ENCODE data around the gene RREB1. TPM values are rescaled to one million over a fixed set of nuclear protein-coding genes. Genes with fewer than 3 reads are reported as not detected.

RREB1 gene
- polyA plus RNA-seq, 1 donor from 2014 or later, result not detected

DNA sequence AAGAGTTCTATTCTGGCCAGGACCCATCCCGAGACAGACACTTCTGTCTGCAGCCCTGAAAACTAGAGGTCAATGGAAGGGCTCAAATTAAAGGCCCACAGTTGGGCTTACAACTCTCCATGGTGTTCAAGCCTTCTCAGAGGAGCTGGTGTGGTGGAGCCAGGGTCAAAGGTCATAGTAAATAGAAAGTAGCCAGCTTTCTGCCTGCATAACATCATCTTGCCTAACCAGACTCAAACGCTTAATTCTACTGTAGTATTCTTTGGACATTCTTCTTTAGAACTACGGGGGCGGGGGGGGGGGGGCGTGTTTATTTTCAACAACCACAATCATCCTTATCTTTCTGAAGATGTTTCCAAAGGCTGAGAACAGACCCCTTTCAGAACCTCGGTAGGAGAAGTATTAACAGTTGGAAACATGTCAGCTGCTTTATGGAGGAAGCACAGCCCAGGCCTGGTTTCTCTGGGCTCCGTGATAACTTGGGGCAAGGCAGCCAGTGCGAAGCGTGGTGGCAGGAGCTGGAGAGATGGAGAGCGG is 1.5 kb upstream of the RREB1 start:
- no peak overlapping the region for H3K9ac ChIP-seq (ENCODE audit: low read length)
- H3K27ac ChIP-seq (ENCODE audit: low read length), result no peak overlapping the region

DNA sequence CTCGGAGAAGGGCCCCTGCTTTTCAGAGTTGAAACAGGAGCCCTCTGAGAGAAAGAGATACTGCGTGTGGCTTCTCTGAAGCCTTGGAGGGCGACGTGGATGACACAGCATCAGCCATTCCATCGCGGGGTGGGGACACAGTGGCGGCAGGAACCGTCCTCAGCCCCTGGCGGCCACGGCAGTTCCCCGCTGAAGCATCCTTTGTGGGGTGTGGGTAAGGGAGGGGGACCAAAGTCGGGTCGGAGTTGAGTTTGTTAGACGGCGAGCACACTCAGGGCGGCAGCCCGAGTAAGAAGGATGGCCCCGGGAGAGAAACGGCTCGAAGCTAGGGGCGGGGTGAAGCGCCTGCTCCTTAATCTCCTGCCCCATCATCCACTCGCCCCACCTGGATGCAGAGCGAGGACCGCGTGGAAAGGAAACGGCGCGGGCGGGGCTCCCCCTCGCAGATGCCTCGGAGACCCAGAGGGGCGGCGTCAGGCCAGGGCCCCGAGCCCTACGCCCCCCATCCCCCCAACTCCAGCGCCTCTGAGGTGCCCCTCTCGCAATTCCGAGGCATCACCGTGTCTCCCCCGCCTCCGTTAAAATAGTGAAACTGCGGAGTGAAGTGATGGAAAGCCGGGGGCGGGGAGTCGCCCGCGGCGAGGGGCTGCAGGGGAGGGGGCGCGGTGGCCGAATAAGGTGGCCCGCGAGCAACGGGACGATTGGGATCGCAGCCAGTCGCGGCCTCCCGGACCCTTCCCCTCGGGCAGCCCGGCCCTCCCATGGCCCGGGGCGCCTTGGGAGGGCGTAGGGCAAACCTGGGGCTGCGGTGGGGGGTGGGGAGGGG is 796 bp upstream of the RREB1 start:
- Histone ChIP-seq H3K4me3 (ENCODE audit: low read length) (peak overlapping the region; percentile 87), H3K9me3 (ENCODE audit: low read length) (no peaks in the 10 kb centered on the region), H2AFZ (ENCODE audit: low read depth, low read length) (no peak overlapping the region), H3K36me3 (ENCODE audit: insufficient read depth, low read length) (no peaks in the 10 kb centered on the region), H3K4me2 (ENCODE audit: low read length) (no peak overlapping the region), H4K20me1 (ENCODE audit: insufficient read depth) (no peaks in the 10 kb centered on the region), H3K27ac (ENCODE audit: low read length) (no peak overlapping the region), H3K9ac (ENCODE audit: low read length) (no peak overlapping the region), H3F3A (ENCODE audit: insufficient read depth, low read length, poor library complexity, severe bottlenecking) (no peaks in the 10 kb centered on the region), H3K79me2 (replicated peaks; ENCODE audit: insufficient read depth, low read length) (no peaks in the 10 kb centered on the region), H3K9me2 (ENCODE audit: insufficient read depth, low read length) (no peaks in the 10 kb centered on the region), H3K27me3 (ENCODE audit: insufficient read depth, low read depth, low read length) (peaks cover 63% of the 10 kb centered on the region)
- no peak for TF ChIP-seq RAD21 (conservative IDR thresholded peaks at IDR 0.05)
- no peak for TF ChIP-seq TAF1 (IDR thresholded peaks at IDR 0.05; ENCODE audit: low read depth)
- TF ChIP-seq EZH2 (IDR thresholded peaks at IDR 0.05; ENCODE audit: borderline replicate concordance, insufficient read depth, low read length, poor library complexity, severe bottlenecking), result no peak
- no peak for TF ChIP-seq POLR2AphosphoS5 (IDR thresholded peaks at IDR 0.05)
- TF ChIP-seq MXI1 (conservative IDR thresholded peaks at IDR 0.05; ENCODE audit: poor library complexity, severe bottlenecking), result no peak
- TF ChIP-seq, protein P1, sequence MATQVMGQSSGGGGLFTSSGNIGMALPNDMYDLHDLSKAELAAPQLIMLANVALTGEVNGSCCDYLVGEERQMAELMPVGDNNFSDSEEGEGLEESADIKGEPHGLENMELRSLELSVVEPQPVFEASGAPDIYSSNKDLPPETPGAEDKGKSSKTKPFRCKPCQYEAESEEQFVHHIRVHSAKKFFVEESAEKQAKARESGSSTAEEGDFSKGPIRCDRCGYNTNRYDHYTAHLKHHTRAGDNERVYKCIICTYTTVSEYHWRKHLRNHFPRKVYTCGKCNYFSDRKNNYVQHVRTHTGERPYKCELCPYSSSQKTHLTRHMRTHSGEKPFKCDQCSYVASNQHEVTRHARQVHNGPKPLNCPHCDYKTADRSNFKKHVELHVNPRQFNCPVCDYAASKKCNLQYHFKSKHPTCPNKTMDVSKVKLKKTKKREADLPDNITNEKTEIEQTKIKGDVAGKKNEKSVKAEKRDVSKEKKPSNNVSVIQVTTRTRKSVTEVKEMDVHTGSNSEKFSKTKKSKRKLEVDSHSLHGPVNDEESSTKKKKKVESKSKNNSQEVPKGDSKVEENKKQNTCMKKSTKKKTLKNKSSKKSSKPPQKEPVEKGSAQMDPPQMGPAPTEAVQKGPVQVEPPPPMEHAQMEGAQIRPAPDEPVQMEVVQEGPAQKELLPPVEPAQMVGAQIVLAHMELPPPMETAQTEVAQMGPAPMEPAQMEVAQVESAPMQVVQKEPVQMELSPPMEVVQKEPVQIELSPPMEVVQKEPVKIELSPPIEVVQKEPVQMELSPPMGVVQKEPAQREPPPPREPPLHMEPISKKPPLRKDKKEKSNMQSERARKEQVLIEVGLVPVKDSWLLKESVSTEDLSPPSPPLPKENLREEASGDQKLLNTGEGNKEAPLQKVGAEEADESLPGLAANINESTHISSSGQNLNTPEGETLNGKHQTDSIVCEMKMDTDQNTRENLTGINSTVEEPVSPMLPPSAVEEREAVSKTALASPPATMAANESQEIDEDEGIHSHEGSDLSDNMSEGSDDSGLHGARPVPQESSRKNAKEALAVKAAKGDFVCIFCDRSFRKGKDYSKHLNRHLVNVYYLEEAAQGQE (IDR thresholded peaks at IDR 0.05; ENCODE audit: borderline replicate concordance), result no peak

More for the DNA sequence above, 1.5 kb upstream of the RREB1 start:
- Histone ChIP-seq H3K4me3 (ENCODE audit: low read length) (no peak overlapping the region), H4K20me1 (ENCODE audit: insufficient read depth) (no peaks in the 10 kb centered on the region), H3K79me2 (replicated peaks; ENCODE audit: insufficient read depth, low read length) (no peaks in the 10 kb centered on the region), H3K9me2 (ENCODE audit: insufficient read depth, low read length) (no peaks in the 10 kb centered on the region), H3K4me2 (ENCODE audit: low read length) (no peak overlapping the region), H3K36me3 (ENCODE audit: insufficient read depth, low read length) (no peaks in the 10 kb centered on the region), H3K9me3 (ENCODE audit: low read length) (no peaks in the 10 kb centered on the region), H3K27me3 (ENCODE audit: insufficient read depth, low read depth, low read length) (peaks cover 57% of the 10 kb centered on the region), H3F3A (ENCODE audit: insufficient read depth, low read length, poor library complexity, severe bottlenecking) (no peaks in the 10 kb centered on the region), H2AFZ (ENCODE audit: low read depth, low read length) (no peak overlapping the region)
- no peak for TF ChIP-seq RAD21 (conservative IDR thresholded peaks at IDR 0.05)
- TF ChIP-seq, protein P2, sequence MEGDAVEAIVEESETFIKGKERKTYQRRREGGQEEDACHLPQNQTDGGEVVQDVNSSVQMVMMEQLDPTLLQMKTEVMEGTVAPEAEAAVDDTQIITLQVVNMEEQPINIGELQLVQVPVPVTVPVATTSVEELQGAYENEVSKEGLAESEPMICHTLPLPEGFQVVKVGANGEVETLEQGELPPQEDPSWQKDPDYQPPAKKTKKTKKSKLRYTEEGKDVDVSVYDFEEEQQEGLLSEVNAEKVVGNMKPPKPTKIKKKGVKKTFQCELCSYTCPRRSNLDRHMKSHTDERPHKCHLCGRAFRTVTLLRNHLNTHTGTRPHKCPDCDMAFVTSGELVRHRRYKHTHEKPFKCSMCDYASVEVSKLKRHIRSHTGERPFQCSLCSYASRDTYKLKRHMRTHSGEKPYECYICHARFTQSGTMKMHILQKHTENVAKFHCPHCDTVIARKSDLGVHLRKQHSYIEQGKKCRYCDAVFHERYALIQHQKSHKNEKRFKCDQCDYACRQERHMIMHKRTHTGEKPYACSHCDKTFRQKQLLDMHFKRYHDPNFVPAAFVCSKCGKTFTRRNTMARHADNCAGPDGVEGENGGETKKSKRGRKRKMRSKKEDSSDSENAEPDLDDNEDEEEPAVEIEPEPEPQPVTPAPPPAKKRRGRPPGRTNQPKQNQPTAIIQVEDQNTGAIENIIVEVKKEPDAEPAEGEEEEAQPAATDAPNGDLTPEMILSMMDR (IDR thresholded peaks at IDR 0.05; ENCODE audit: poor library complexity, severe bottlenecking), result no peak
